Motor neuron (in vitro differentiated cells): ENCODE data around the gene NRF1. TPM values are rescaled to one million over a fixed set of nuclear protein-coding genes. Genes with fewer than 3 reads are reported as not detected.
A peak's percentile ranks its signal among the peaks of the same experiment; 100 is the strongest.
"Not testable (repeated sequence)": the region's sequence is repeated elsewhere in the genome, so short reads cannot be mapped to it uniquely, and the experiment has no call there.

ENCODE experiments used
- ATAC-seq, 8 experiments: fragments of 200-7000 bp; cut with Tn5 transposase; replicated peaks in 6 of 8; 2 replicates each; pipeline ENCODE4 v1.8.0; 2021; ENCODE audit warnings: mild to moderate bottlenecking in 8 of 8, moderate library complexity in 8 of 8
- H3K27ac ChIP-seq, 2 donors: fragments of 250-450 bp; sonication (Bioruptor Pico); 2 replicates each; pipeline ENCODE4 v1.9.0; 2021; ENCODE audit warnings: antibody characterized with exemption in 2 of 2, mild to moderate bottlenecking in 2 of 2, moderate library complexity in 1 of 2
- H3K4me1 ChIP-seq, 2 donors: fragments of 250-450 bp; sonication (Bioruptor Pico); replicated peaks in 1 of 2; 2 replicates each; pipeline ENCODE4 v1.6.1; 2021; ENCODE audit warnings: antibody characterized with exemption in 2 of 2, mild to moderate bottlenecking in 2 of 2, moderate library complexity in 1 of 2
- H3K4me3 ChIP-seq, 5 donors: fragments of 250-450 bp; sonication (Bioruptor Pico); 2 replicates each; pipeline ENCODE4 v1.9.0; 2021; ENCODE audit warnings: antibody characterized with exemption in 5 of 5, mild to moderate bottlenecking in 5 of 5, moderate library complexity in 4 of 5
- WGBS, 10 experiments: fragments of 450-650 bp; shearing (Covaris generic); methylation state at CpG; one replicate each; pipeline ENCODE4 v1.0.0; 2022; 5-methylcytosine and 5-hydroxymethylcytosine counted together
- in situ Hi-C, 9 experiments: fragments of 400-800 bp; cut with MboI; loops; one replicate each; pipeline ENCODE4 v1.15.0; 2021; ENCODE audit warnings: low sequenced_read_pairs in 9 of 9, low pct_unique_long_range_greater_than_20kb in 2 of 9; ENCODE audit not compliant: unreplicated experiment in 9 of 9
- total RNA-seq, 8 experiments: library from RNA; unstranded; fragments of 300-600 nt; gene quantifications; 2 replicates each; pipeline versions ENCODE4 v1.2.3 to v1.2.4, GENCODE V29; 2022

The NRF1 gene
- total RNA-seq, 8 experiments from 2014 or later, result 7.1 to 24.4 (median 11.5) TPM

- in situ Hi-C loops, result no loop called here
- Histone ChIP-seq H3K4me3 (peak overlapping the region; percentile 61 to 96 (median 73)), H3K4me1 (peaks cover 5 to 10% of the 10 kb centered on the region in 2 donors), H3K27ac (peak overlapping the region; percentile 90 to 96)
- peak in 3 of 8 experiments; percentile 0 to 2 (median 1) for ATAC-seq
- WGBS, 10 experiments, result 0% methylated on average over 2 to 4 of the region's 64 CpGs; no CpG with 5 or more reads in 7 of the 10 experiments
Measured at GRCh38 chr7:129612112-129613015, 844 bp downstream of the NRF1 start.

DNA sequence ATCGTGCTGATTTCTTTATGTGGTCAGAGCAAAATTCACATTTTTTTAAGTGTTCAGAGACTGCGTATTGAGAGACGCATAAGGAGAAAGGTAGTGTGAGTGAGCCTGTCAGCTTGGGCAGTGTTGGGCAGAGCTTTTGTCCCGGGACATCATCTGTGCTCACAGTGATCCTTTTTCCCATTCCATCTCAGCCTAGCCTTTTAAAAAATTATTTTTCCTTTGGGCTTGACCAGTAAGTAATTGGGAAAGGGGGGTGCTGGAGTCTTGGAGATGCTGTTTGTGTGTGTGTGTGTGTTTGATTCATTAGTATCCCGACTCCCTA is 1.5 kb downstream of the NRF1 start:
- Histone ChIP-seq H3K27ac (no peak overlapping the region), H3K4me1 (peaks cover 5 to 10% of the 10 kb centered on the region in 2 donors), H3K4me3 (peak overlapping the region; percentile 61 to 96 (median 73))
- 0 to 45% (median 21%) methylated on average over 1 to 5 of the region's 5 CpGs; no CpG with 5 or more reads in 2 of the 10 experiments for WGBS, 10 experiments
- in situ Hi-C loops, result no loop called here
- ATAC-seq, result no peak

DNA sequence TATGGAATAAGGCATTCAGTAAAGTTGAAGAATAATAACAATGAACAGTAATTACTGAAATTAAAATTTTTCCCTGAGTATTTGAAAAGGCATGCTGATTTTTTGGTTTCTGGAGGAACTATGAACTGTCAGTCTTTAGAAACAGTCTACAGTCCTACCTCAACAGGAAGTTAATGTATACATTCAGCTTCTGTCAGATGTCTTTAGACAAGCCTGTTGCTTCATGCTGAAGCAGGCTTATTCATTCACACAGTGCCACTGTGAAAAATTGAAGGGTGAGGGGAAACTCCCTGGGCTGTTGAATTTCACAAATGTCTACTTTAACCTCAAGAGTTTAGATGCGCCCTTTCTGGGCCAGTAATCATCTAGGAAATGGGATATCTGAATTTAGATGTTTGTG is 3.5 kb downstream of the NRF1 start:
- 75 to 100% (median 89%) methylated on average over 1 of the region's 1 CpG; no CpG with 5 or more reads in 5 of the 10 experiments for WGBS, 10 experiments
- Histone ChIP-seq H3K27ac (no peak overlapping the region), H3K4me1 (peaks cover 5 to 10% of the 10 kb centered on the region in 2 donors), H3K4me3 (no peak overlapping the region)
- in situ Hi-C loops, result no loop called here
- ATAC-seq, result no peak

- Histone ChIP-seq H3K4me1 (peaks cover 0 to 5% of the 10 kb centered on the region in 2 donors), H3K4me3 (no peak overlapping the region), H3K27ac (no peak overlapping the region)
- no peak for ATAC-seq
- WGBS, 10 experiments, result 83 to 100% (median 90%) methylated on average over 1 to 4 of the region's 4 CpGs; no CpG with 5 or more reads in 2 of the 10 experiments
- in situ Hi-C loops, result no loop called here
Measured at GRCh38 chr7:129616530-129616929, 5.0 kb downstream of the NRF1 start.

DNA sequence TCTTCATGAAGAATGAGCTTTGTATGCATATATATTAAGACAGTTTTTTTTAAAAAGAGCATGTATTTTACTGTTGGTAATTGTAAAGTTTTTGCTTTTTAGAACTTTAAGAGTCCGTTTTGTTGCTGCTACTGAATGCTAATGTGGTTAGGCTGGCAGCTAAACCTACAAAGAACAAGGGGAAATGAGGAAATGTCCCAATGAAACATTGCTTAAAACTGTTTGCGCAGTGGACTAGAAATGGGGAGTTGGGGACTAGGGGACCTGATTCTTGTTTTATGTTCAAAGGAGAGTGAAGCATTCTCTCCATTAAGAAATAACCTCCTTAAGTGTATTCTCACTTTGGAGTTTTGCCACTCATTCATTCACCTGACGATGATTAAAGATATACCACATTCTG is 5.7 kb downstream of the NRF1 start:
- 63 to 100% (median 94%) methylated on average over 1 to 3 of the region's 3 CpGs for WGBS, 10 experiments
- Histone ChIP-seq H3K27ac (no peak overlapping the region), H3K4me1 (peaks cover 0 to 5% of the 10 kb centered on the region in 2 donors), H3K4me3 (no peak overlapping the region)
- no peak for ATAC-seq
- in situ Hi-C loops, result no loop called here

DNA sequence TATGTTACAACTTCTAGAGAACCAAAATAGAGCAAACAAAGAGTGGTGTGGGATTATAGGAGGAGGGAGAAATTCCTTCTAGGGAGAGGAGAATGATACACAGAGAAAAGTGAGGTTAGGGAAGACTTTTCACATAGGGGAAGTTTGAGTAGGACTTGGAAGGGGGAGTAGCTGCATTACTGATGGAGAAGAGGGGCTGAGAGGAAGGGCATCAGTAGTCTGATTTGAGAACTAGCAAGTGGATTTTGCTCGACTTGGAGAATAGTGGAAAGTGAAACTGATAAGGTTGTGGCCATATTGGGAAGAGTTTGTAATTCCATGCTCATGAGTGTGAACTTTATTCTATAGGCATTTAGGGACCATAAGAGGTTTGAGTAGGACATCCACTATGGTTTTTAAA is 6.1 kb downstream of the NRF1 start:
- Histone ChIP-seq H3K4me1 (peaks cover 0 to 5% of the 10 kb centered on the region in 2 donors), H3K4me3 (no peak overlapping the region), H3K27ac (no peak overlapping the region)
- ATAC-seq, result no peak
- 75 to 100% (median 85%) methylated on average over 1 of the region's 1 CpG; no CpG with 5 or more reads in 4 of the 10 experiments for WGBS, 10 experiments
- in situ Hi-C loops, result no loop called here

DNA sequence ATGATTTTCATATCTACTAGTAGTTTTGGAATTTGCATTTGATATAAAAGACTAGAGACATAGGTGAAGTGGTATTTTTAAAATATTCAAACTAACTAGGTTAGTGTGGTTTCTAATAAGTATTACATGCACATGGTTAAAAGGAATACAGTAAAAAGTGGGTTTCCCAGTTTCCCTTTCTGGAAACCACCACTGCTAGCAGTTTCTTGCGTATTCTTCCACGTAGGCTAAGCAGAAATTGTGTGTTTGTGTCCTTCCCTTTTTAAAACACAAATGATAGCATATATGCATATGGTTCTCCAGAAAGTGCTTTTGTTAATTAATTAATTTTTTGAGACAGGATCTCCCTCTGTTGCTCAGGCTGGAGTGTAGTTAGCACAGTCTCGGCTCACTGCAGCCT is 15.4 kb downstream of the NRF1 start:
- Histone ChIP-seq H3K27ac (no peak overlapping the region), H3K4me3 (no peak overlapping the region), H3K4me1 (no peaks in the 10 kb centered on the region)
- in situ Hi-C loops, result loop anchor here in 1 of 9 experiments (25.0 kb wide), 1 partner anchor 415 kb away; no protein-coding TSS in a partner anchor
- 79 to 100% (median 99%) methylated on average over 1 to 3 of the region's 3 CpGs; no CpG with 5 or more reads in 2 of the 10 experiments for WGBS, 10 experiments
- no peak for ATAC-seq

GRCh38 chr7:129630341-129630740 is 18.8 kb downstream of the NRF1 start:
- in situ Hi-C loops, result loop anchor here in 1 of 9 experiments (25.0 kb wide), 1 partner anchor 418 kb away; no protein-coding TSS in a partner anchor
- WGBS, 10 experiments, result 18 to 100% (median 71%) methylated on average over 1 to 2 of the region's 2 CpGs; no CpG with 5 or more reads in 1 of the 10 experiments
- Histone ChIP-seq H3K4me3 (no peak overlapping the region), H3K4me1 (no peaks in the 10 kb centered on the region), H3K27ac (no peak overlapping the region)
- no peak for ATAC-seq

- no peak overlapping the region for H3K27ac ChIP-seq
- no peak for ATAC-seq
- no peaks in the 10 kb centered on the region for H3K4me1 ChIP-seq
- in situ Hi-C loops, result loop anchor here in 1 of 9 experiments (25.0 kb wide), 1 partner anchor 422 kb away; no protein-coding TSS in a partner anchor
- WGBS, 10 experiments, result 50 to 100% (median 81%) methylated on average over 1 to 2 of the region's 2 CpGs; no CpG with 5 or more reads in 2 of the 10 experiments
- no peak overlapping the region for H3K4me3 ChIP-seq
Measured at GRCh38 chr7:129634361-129635034, 23.0 kb downstream of the NRF1 start.

DNA sequence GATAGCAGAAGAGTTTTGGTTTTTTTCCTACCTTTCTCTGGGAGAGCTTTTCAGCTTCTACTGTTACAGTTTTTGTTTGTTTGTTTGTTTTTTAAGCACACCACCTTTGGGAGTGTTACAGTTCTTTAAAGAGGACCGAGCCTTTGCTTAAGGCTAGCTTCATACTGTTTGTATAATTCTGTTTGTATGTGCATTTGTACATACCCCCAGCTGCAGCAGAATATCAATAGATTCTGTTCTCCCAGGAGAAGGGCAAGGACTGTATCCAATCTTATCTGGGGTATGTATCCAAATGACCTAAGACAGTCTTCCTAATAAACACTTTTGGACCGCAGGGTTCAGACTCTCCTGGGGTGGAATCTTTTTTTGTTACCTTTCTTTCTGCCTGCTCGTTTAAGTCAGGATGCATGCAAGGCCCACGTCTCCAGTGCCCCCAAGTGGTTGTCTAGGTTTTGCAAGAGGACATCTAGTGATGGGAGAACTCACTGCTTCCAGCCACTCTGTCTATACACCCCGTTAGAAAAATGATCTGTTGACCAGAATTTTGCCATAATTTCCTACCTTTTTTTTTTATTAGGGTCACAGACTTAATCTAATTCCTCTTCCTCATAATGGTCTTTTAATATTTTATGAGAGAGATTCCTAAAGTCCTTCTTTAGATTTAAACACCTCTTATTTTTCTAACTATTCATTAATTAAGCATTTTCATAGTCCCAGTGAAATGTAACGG is 23.9 kb downstream of the NRF1 start:
- peak; percentile 75 to 100 (median 89) for ATAC-seq
- WGBS, 10 experiments, result 7 to 73% (median 26%) methylated on average over 2 to 6 of the region's 6 CpGs
- no peaks in the 10 kb centered on the region for H3K4me1 ChIP-seq
- no peak overlapping the region for H3K27ac ChIP-seq
- H3K4me3 ChIP-seq, result no peak overlapping the region
- in situ Hi-C loops, result loop anchor here in 1 of 9 experiments (25.0 kb wide), 1 partner anchor 423 kb away; no protein-coding TSS in a partner anchor

GRCh38 chr7:129636030-129636550 is 24.6 kb downstream of the NRF1 start:
- ATAC-seq, result peak in 1 of 8 experiments; percentile 13
- in situ Hi-C loops, result loop anchor here in 1 of 9 experiments (25.0 kb wide), 1 partner anchor 424 kb away; no protein-coding TSS in a partner anchor
- not testable (repeated sequence) for H3K4me3 ChIP-seq, H3K4me1 ChIP-seq, H3K27ac ChIP-seq
- WGBS, 10 experiments, result 18 to 95% (median 77%) methylated on average over 1 to 5 of the region's 5 CpGs

GRCh38 chr7:129636641-129637040 is 25.1 kb downstream of the NRF1 start:
- Histone ChIP-seq H3K4me3 (no peak overlapping the region), H3K4me1 (no peaks in the 10 kb centered on the region), H3K27ac (no peak overlapping the region)
- 71 to 100% (median 90%) methylated on average over 1 to 4 of the region's 4 CpGs for WGBS, 10 experiments
- ATAC-seq, result no peak
- in situ Hi-C loops, result loop anchor here in 1 of 9 experiments (25.0 kb wide), 1 partner anchor 424 kb away; no protein-coding TSS in a partner anchor
